Testis (tissue), 2 donors: ENCODE data around the gene TECR.
"Not testable (repeated sequence)": the region's sequence is repeated elsewhere in the genome, so short reads cannot be mapped to it uniquely, and the experiment has no call there.

Source experiments
- POLR2A ChIP-seq: fragments of 450-650 bp; IDR thresholded peaks from one replicate; pipeline ENCODE4 v1.6.1; 2017; ENCODE audit warnings: antibody characterized with exemption, mild to moderate bottlenecking, moderate library complexity
- TF ChIP-seq, protein P1 (sequence below), 3 experiments: fragments of 450-650 bp in 2 of 3; fragments of 200-600 bp in 1 of 3; sonication (generic) in 1 of 3; IDR thresholded peaks; one replicate each; pipeline ENCODE4 v1.5.1; 2016 to 2019; ENCODE audit warnings: antibody characterized with exemption in 3 of 3, mild to moderate bottlenecking in 2 of 3, moderate library complexity in 1 of 3

DNA sequence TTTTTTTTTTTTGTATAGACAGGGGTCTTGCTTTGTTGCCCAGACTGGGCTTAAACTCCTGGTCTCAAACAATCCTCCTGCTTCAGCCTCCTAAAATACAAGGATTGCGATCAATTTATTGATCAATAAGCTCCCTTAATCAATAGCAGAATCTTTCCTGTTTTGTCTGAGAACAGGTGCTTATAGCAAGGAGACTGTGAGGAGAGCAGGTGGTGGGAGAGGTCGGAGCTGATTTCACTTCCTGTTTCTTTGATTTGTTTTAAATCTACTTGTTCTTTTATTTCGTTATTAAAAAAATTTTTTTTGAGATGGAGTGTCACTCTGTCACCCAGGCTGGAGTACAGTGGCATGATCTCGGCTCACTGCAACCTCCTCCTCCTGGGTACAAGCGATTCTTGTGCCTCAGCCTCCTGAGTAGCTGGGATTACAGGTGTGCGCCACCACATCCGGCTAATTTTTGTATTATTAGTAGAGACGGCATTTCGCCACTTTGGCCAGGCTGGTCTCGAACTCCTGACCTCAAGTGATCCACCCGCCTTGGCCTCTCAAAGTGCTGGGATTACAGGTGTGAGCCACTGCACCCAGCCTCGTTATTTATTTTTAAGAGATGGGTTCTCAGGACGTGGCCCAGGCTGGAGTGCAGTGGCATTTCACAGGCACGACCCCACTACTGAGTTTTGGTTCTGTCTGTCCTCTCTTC is 84.2 kb downstream of the TECR start:
- TF ChIP-seq, protein P1, sequence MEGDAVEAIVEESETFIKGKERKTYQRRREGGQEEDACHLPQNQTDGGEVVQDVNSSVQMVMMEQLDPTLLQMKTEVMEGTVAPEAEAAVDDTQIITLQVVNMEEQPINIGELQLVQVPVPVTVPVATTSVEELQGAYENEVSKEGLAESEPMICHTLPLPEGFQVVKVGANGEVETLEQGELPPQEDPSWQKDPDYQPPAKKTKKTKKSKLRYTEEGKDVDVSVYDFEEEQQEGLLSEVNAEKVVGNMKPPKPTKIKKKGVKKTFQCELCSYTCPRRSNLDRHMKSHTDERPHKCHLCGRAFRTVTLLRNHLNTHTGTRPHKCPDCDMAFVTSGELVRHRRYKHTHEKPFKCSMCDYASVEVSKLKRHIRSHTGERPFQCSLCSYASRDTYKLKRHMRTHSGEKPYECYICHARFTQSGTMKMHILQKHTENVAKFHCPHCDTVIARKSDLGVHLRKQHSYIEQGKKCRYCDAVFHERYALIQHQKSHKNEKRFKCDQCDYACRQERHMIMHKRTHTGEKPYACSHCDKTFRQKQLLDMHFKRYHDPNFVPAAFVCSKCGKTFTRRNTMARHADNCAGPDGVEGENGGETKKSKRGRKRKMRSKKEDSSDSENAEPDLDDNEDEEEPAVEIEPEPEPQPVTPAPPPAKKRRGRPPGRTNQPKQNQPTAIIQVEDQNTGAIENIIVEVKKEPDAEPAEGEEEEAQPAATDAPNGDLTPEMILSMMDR (IDR thresholded peaks at IDR 0.05), result not testable (repeated sequence)
- not testable (repeated sequence) for TF ChIP-seq POLR2A
